ENCODE measurements around the gene RAB26.

RAB26 gene

GRCh38 chr16:2184962-2185361 is 36.5 kb downstream of the RAB26 start:
- Mint-ChIP-seq H3K4me3 (no peak overlapping the region), H3K27ac (no peak overlapping the region), H3K4me1 (peaks cover 6% of the 10 kb centered on the region), H3K36me3 (peaks cover 6% of the 10 kb centered on the region), H3K9me3 (no peaks in the 10 kb centered on the region)
- no peak for DNase-seq (ENCODE audit: low spot score in 2 of 2)
- no peak for ATAC-seq

GRCh38 chr16:2186064-2186463 is 37.6 kb downstream of the RAB26 start:
- peak overlapping the region; percentile 79 for H3K27ac Mint-ChIP-seq
- no peaks in the 10 kb centered on the region for H3K9me3 Mint-ChIP-seq
- no peak for DNase-seq (ENCODE audit: low spot score in 2 of 2)

DNA sequence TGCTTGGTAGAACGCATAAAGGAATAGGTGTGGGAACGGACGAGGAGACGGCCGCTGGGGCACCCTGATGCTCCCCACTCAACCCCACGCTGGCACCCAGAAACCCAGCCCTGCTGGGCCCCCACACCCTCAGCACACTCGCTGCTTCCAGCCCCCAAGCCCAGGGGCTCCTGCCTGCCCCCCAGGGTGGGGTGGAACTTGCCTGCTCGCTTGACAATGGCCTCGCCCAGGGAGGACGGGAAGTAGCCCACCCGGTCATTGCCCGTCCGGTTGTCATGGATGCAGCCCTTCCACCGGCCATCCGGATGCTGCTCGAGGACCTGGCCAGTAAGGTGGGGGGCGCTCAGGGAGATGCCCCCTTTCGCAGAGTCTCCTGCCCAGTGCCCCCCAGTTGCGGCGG is 38.1 kb downstream of the RAB26 start:
- no peak for DNase-seq (ENCODE audit: low spot score in 2 of 2)
- H3K36me3 Mint-ChIP-seq, result peaks cover 6% of the 10 kb centered on the region
- no peak overlapping the region for H3K4me3 Mint-ChIP-seq
- no peak for ATAC-seq
- no peaks in the 10 kb centered on the region for H3K9me3 Mint-ChIP-seq
- no peak overlapping the region for H3K27ac Mint-ChIP-seq
- H3K4me1 Mint-ChIP-seq, result peaks cover 6% of the 10 kb centered on the region

More at GRCh38 chr16:2186064-2186463, 37.6 kb downstream of the RAB26 start:
- Mint-ChIP-seq H3K36me3 (peaks cover 6% of the 10 kb centered on the region), H3K4me1 (peaks cover 6% of the 10 kb centered on the region), H3K4me3 (no peak overlapping the region)
- ATAC-seq, result no peak

GRCh38 chr16:2187212-2187611 is 38.8 kb downstream of the RAB26 start:
- no peak for DNase-seq (ENCODE audit: low spot score in 2 of 2)
- ATAC-seq, result no peak
- H3K4me3 Mint-ChIP-seq, result no peak overlapping the region
- peaks cover 3% of the 10 kb centered on the region for H3K4me1 Mint-ChIP-seq
- peaks cover 6% of the 10 kb centered on the region for H3K36me3 Mint-ChIP-seq
- no peaks in the 10 kb centered on the region for H3K9me3 Mint-ChIP-seq
- no peak overlapping the region for H3K27ac Mint-ChIP-seq

DNA sequence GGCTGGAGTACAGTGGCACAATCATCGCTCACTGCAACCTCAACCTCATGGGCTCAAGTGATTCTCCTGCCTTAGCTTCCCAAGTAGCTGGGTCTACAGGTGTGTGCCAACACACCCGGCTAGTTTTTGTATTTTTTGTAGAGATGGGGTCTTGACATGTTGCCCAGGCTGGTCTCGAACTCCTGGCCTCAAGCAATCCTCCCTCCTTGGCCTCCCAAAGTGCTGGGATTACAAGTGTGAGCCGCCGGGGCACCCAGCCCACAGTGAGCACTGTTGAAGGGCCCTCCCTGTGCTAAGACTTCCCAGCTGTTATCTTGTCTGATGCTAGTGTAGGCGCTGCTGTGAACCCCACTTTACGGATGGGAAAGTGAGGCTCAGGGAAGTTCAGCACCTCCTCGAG is 40.0 kb downstream of the RAB26 start:
- DNase-seq (ENCODE audit: low spot score in 2 of 2) (no peak), ATAC-seq (no peak)
- Mint-ChIP-seq H3K4me1 (no peaks in the 10 kb centered on the region), H3K27ac (no peak overlapping the region), H3K9me3 (no peaks in the 10 kb centered on the region), H3K36me3 (peaks cover 6% of the 10 kb centered on the region), H3K4me3 (no peak overlapping the region)

- ATAC-seq, result no peak
- Mint-ChIP-seq H3K4me3 (no peak overlapping the region), H3K36me3 (peaks cover 3% of the 10 kb centered on the region), H3K27ac (no peak overlapping the region), H3K4me1 (no peaks in the 10 kb centered on the region), H3K9me3 (no peaks in the 10 kb centered on the region)
- no peak for DNase-seq (ENCODE audit: low spot score in 2 of 2)
These were observed 40.9 kb downstream of the RAB26 start for GRCh38 chr16:2189252-2189893.

- no peak for ATAC-seq
- Mint-ChIP-seq H3K27ac (peak overlapping the region; percentile 45), H3K36me3 (no peaks in the 10 kb centered on the region)
These were observed 41.7 kb downstream of the RAB26 start for GRCh38 chr16:2190002-2190658.

DNA sequence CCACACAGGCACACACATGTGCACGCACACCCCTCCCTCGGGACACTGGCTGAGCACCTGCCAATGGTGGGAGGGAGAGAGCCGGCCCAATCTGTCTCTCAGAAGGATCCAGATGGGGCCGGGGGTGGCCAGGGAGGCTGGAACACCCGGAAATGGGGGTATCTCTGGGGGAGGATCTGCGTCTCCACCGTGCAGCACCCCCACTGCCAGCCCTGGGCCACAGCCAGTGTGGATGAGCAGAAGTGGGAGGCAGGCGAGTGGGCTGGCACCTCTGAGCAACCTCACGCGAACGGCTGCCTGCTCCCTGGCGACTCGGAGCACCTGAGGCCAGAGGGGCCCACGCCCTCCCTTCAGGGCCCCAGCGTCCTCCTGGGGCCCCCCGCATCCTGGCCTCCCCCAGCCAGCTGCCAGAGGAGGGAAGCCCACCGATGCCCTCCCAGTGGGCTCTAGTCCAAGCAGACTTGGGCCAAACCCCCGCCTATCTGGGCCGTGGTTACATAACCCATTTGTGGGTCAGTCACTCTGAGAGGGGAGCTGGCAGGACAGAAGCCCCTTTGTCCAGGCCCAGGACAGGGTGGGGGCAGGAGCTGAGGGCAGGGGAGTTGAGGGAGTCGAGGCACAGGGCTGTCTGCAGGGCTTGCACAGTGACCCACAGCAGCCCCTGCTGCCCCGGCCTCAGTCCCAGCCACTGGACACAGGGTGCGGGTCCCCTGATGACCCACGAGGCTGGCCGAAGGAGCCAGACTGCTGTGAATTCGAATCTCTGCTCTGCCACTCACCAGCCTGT is 42.4 kb downstream of the RAB26 start:
- ATAC-seq (no peak), DNase-seq (ENCODE audit: low spot score in 2 of 2) (no peak)
- H3K9me3 Mint-ChIP-seq, result no peaks in the 10 kb centered on the region
- peak overlapping the region; percentile 45 for H3K27ac Mint-ChIP-seq
- no peaks in the 10 kb centered on the region for H3K36me3 Mint-ChIP-seq
- H3K4me1 Mint-ChIP-seq, result peaks cover 6% of the 10 kb centered on the region
- no peak overlapping the region for H3K4me3 Mint-ChIP-seq

More at GRCh38 chr16:2190002-2190658, 41.7 kb downstream of the RAB26 start:
- Mint-ChIP-seq H3K9me3 (no peaks in the 10 kb centered on the region), H3K4me3 (no peak overlapping the region), H3K4me1 (peaks cover 5% of the 10 kb centered on the region)
- DNase-seq (ENCODE audit: low spot score in 2 of 2), result no peak

DNA sequence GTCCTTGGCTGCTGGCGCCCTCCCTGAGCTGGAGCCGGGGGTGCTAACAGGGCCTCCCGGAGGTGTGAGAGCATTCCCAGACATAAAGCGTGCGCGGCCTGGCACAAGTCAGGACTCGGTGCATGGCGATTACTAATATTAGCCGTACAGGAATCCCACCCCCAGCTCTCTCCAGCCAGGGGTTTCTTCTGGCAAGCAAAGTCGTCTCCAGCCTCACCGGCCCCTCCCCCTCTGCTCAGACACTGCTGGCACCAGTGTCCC is 43.0 kb downstream of the RAB26 start:
- Mint-ChIP-seq H3K4me1 (peaks cover 6% of the 10 kb centered on the region), H3K36me3 (no peaks in the 10 kb centered on the region), H3K9me3 (no peaks in the 10 kb centered on the region), H3K4me3 (no peak overlapping the region), H3K27ac (no peak overlapping the region)
- ATAC-seq (no peak), DNase-seq (ENCODE audit: low spot score in 2 of 2) (no peak)

DNA sequence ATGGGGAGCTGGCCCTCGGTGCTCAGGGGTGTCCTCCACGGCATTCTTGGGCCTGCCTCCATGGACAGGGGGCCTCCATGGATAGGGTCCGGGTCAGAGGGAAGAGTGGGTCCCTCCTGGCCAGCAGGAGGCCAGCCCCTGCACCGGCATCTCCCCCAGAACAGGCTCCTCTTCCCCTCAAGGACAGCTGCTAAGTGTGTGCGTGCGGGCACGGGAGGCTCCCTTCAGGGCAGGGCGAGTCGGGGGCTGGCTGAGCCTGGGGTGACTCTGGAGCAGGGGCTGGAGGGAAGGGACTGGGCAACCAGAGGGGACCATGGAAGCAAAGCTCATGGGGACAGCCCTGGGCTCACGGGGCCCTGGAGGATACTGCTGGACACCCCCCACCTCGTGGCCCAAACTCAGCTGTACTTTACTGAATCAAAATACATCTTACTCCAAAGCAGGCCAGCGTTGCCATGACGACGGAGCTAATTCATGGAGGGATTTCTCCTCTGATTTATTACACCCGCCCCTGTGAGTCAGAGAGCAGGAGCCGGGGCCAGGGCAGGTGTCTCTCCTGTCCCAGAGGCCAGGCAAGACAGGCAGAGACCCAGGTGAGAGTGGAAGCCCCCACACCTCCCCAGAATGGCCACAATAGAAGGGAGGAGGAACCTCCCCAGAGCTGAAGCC is 45.9 kb downstream of the RAB26 start:
- no peak overlapping the region for H3K27ac Mint-ChIP-seq
- H3K36me3 Mint-ChIP-seq, result no peaks in the 10 kb centered on the region
- ATAC-seq, result no peak
- H3K4me1 Mint-ChIP-seq, result peaks cover 6% of the 10 kb centered on the region
- no peaks in the 10 kb centered on the region for H3K9me3 Mint-ChIP-seq
- no peak for DNase-seq (ENCODE audit: low spot score in 2 of 2)
- peak overlapping the region; percentile 44 for H3K4me3 Mint-ChIP-seq

DNA sequence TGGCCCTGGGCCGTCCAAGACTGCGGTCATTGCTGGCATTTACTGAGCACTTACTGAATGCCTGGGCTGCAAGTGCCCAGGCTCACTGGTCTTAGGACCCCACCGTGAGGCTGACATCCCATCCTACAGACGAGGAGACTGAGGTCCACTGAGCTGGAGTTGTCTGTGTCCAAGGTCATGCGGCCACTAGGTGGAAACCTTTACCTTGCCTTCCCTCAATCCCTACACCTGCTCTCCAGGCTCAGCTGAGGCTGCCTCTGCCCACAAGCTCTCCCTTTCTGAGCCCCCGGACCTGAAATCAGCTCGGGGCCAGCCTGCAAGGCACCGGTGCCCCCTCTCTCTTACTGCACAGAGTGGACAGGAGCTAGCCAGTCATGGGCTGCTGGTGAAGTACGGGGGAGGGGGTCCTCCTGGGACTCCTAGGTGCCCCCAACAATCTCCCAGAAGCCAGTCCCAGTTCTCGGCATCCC is 46.5 kb downstream of the RAB26 start:
- peak overlapping the region; percentile 44 for H3K4me3 Mint-ChIP-seq
- no peaks in the 10 kb centered on the region for H3K9me3 Mint-ChIP-seq
- DNase-seq (ENCODE audit: low spot score in 2 of 2) (peak in 1 of 2 donors; percentile 25), ATAC-seq (peak; percentile 74)
- H3K36me3 Mint-ChIP-seq, result no peaks in the 10 kb centered on the region
- H3K27ac Mint-ChIP-seq, result no peak overlapping the region
- peaks cover 6% of the 10 kb centered on the region for H3K4me1 Mint-ChIP-seq

GRCh38 chr16:2195322-2196161 is 47.1 kb downstream of the RAB26 start:
- no peaks in the 10 kb centered on the region for H3K9me3 Mint-ChIP-seq
- ATAC-seq (peak; percentile 23), DNase-seq (ENCODE audit: low spot score in 2 of 2) (no peak)
- H3K4me3 Mint-ChIP-seq, result peak overlapping the region; percentile 44
- no peak overlapping the region for H3K27ac Mint-ChIP-seq
- H3K36me3 Mint-ChIP-seq, result no peaks in the 10 kb centered on the region
- H3K4me1 Mint-ChIP-seq, result peaks cover 6% of the 10 kb centered on the region

DNA sequence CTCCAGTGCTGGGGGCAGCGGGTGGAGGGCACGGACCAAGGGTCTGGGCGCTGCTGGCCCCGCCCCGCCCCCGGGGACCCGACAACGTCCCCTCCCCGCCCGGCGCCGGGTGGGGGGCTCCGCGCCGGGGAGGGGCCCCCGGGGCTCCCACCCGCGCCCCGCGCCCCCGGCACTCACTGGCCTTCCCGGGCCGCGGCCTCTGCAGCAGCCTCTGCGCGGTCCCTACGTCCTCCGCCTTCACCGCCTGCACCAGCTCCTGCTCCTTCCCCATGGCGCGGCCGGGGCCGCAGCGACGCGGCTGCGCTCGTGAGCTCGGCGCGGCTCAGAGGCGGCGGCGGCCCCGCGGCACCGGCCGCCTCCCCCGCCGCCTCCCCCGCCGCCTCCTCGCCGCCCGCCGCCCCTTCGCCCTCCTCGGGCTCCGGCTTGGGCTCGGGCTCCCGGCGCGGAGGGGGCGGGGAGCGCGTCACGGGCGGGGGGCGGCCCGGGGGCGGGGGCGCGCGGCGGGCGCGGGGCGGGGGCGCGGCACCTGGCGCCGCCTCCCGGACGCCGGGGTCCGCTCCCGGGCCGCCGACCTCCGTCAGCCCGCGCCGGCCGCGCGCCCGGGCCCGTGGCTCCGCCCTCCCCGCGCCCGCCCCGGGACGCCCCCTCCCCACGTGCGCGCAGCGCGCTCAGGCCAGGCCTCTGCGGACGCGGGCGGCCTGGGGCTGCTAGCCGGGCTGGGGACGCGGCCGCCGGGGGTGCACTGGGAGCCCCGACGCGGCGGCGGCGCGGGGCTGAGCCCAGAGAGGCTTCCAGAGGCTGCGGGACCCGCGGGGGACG is 47.9 kb downstream of the RAB26 start, which contains the start of gene CASKIN1:
CASKIN1 (minus strand) TSS at position 444 of the 819 bp plus-strand sequence; CDS start at position 271, 173 bp downstream.
- peaks cover 6% of the 10 kb centered on the region for H3K4me1 Mint-ChIP-seq
- no peaks in the 10 kb centered on the region for H3K36me3 Mint-ChIP-seq
- peak within 1 kb of the TSS; percentile 55 for H3K4me3 Mint-ChIP-seq
- DNase-seq (ENCODE audit: low spot score in 2 of 2) (no peak), ATAC-seq (peak; percentile 46)
- H3K27ac Mint-ChIP-seq, result no peak within 1 kb of the TSS
- no peaks in the 10 kb centered on the region for H3K9me3 Mint-ChIP-seq

DNA sequence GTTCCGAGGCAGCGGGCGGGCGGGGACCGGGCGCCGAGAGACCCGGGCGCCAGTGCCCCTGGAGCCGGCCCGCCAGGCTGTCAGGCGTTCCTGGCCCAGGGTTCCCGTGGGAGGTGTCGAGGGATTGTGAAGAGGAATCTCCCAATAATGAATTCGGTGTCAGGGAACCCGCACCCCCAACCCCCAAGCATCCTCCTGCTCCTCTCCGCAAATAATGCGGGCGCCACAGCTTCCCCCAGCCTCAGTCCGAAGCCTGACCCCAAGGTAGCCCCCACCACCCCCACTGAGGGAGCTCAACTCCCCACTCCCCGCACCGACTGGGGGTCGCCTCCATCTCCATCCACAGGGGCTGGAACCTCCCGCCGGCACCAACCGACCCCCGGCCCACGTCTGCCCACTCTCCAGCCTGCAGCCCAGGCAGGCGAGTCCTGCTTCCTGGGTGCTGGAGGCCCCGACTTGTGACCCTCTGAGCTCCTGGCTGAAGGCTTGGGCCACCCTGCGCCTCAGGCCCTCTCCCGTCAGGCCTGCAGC is 48.6 kb downstream of the RAB26 start:
- Mint-ChIP-seq H3K27ac (no peak overlapping the region), H3K4me3 (peak overlapping the region; percentile 55), H3K36me3 (no peaks in the 10 kb centered on the region), H3K4me1 (peaks cover 6% of the 10 kb centered on the region), H3K9me3 (no peaks in the 10 kb centered on the region)
- ATAC-seq, result no peak
- no peak for DNase-seq (ENCODE audit: low spot score in 2 of 2)
